ENCODE data around the gene LEMD3.

DNA sequence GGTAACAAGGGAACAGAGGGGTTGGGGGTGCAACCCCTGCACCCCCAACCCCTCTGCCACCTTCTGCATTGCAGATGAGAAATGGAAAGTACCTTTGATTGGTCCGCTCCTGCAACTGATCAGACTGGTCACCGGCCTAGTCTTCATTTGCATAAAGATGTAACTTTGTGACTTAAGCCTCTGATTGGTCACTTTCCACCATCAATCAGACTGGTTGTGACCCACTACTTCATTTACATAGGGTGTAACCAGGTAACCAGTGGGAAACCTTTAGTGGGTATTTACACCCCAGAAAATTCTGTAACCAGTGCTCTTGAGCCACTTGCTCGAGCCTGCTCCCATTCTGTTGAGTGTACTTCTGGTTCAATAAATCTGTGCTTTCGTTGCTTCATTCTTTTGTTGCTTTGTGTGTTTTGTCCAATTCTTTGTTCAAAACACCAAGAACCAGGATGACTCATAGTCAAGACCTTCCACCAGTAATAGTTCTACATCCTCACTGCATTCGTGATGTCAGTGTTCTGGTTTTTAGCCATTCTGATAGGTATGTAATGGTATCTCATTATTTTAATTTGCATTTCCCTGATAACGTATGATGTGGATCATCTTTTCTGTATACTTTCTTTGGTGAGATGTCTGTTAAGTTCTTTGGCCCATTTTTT is 30.8 kb downstream of the LEMD3 start:
- TF ChIP-seq POLR2AphosphoS5 (IDR thresholded peaks at IDR 0.05; ENCODE audit: borderline replicate concordance, low read depth, low read length) (no peak), EZH2 (IDR thresholded peaks at IDR 0.05) (no peak), FOXP2 (optimal IDR thresholded peaks at IDR 0.05; ENCODE audit: control extremely low read depth, extremely low read length, insufficient read depth) (no peak)
